Measurements from ENCODE around the gene NDUFAF4.

The NDUFAF4 gene

GRCh38 chr6:96897396-96898240, at the start of gene NDUFAF4:
TSS of gene NDUFAF4 (minus strand) at chr6:96897891. CDS start at chr6:96897801, 90 bp downstream.
- peak; percentile 67 for TF ChIP-seq CTCF (conservative IDR thresholded peaks at IDR 0.05; ENCODE audit: low read depth, low read length)
- no peaks in the 10 kb centered on the region; the same call in 1 of the 2 replicates for H3K36me3 ChIP-seq (ENCODE audit: insufficient read depth)
- H3K9ac ChIP-seq = peak within 1 kb of the TSS; percentile 90
- H3K4me3 ChIP-seq (IDR thresholded peaks at IDR 0.05; ENCODE audit: insufficient read depth, low read depth, low read length) = no peak within 1 kb of the TSS
- H3K4me1 ChIP-seq (ENCODE audit: low read depth, poor library complexity, severe bottlenecking) = peaks cover 30% of the 10 kb centered on the region
- H4K20me1 ChIP-seq (ENCODE audit: insufficient read depth) = no peaks in the 10 kb centered on the region
- H2AFZ ChIP-seq (ENCODE audit: low read depth) = peak within 1 kb of the TSS; percentile 71
- peak within 1 kb of the TSS; percentile 97 for H3K4me2 ChIP-seq
- peaks cover 35% of the 10 kb centered on the region for H3K79me2 ChIP-seq (ENCODE audit: insufficient read depth, low read depth)
- H3K27me3 ChIP-seq (ENCODE audit: insufficient read depth, low read depth) = no peaks in the 10 kb centered on the region
- H3K27ac ChIP-seq = peak within 1 kb of the TSS; percentile 92

GRCh38 chr6:96947055-96947454, 49.4 kb upstream of the NDUFAF4 start:
- no peak overlapping the region for H3K4me3 ChIP-seq (IDR thresholded peaks at IDR 0.05; ENCODE audit: insufficient read depth, low read depth, low read length)
- H3K27me3 ChIP-seq (ENCODE audit: insufficient read depth, low read depth) = no peaks in the 10 kb centered on the region
- H3K36me3 ChIP-seq (ENCODE audit: insufficient read depth) = no peaks in the 10 kb centered on the region
- no peak overlapping the region; the same call in 1 of the 2 replicates for H2AFZ ChIP-seq (ENCODE audit: low read depth)
- peak overlapping the region; percentile 57; the same call in 1 of the 2 replicates for H3K9ac ChIP-seq
- H3K4me1 ChIP-seq (ENCODE audit: low read depth, poor library complexity, severe bottlenecking) = peaks cover 54% of the 10 kb centered on the region
- no peak for TF ChIP-seq CTCF (conservative IDR thresholded peaks at IDR 0.05; ENCODE audit: low read depth, low read length)
- no peaks in the 10 kb centered on the region for H4K20me1 ChIP-seq (ENCODE audit: insufficient read depth)
- H3K4me2 ChIP-seq = peak overlapping the region; percentile 93
- H3K79me2 ChIP-seq (ENCODE audit: insufficient read depth, low read depth) = no peaks in the 10 kb centered on the region
- H3K27ac ChIP-seq = peak overlapping the region; percentile 92

- no peaks in the 10 kb centered on the region for H4K20me1 ChIP-seq (ENCODE audit: insufficient read depth)
- peaks cover 47% of the 10 kb centered on the region for H3K4me1 ChIP-seq (ENCODE audit: low read depth, poor library complexity, severe bottlenecking)
- H3K27me3 ChIP-seq (ENCODE audit: insufficient read depth, low read depth) = no peaks in the 10 kb centered on the region
- H3K4me3 ChIP-seq (IDR thresholded peaks at IDR 0.05; ENCODE audit: insufficient read depth, low read depth, low read length) = no peak overlapping the region
- H3K36me3 ChIP-seq (ENCODE audit: insufficient read depth) = no peaks in the 10 kb centered on the region
- H3K79me2 ChIP-seq (ENCODE audit: insufficient read depth, low read depth) = no peaks in the 10 kb centered on the region
- H3K27ac ChIP-seq = no peak overlapping the region
- H2AFZ ChIP-seq (ENCODE audit: low read depth) = no peak overlapping the region
- H3K4me2 ChIP-seq = no peak overlapping the region
- TF ChIP-seq CTCF (conservative IDR thresholded peaks at IDR 0.05; ENCODE audit: low read depth, low read length) = no peak
- H3K9ac ChIP-seq = no peak overlapping the region
Measured at GRCh38 chr6:96943555-96944215, 46.0 kb upstream of the NDUFAF4 start.

GRCh38 chr6:96942676-96943075, 45.0 kb upstream of the NDUFAF4 start:
- no peak for TF ChIP-seq CTCF (conservative IDR thresholded peaks at IDR 0.05; ENCODE audit: low read depth, low read length)
- Histone ChIP-seq H3K9ac (no peak overlapping the region), H3K79me2 (ENCODE audit: insufficient read depth, low read depth) (no peaks in the 10 kb centered on the region), H3K36me3 (ENCODE audit: insufficient read depth) (no peaks in the 10 kb centered on the region), H2AFZ (ENCODE audit: low read depth) (no peak overlapping the region), H3K4me1 (ENCODE audit: low read depth, poor library complexity, severe bottlenecking) (peaks cover 37% of the 10 kb centered on the region), H3K4me2 (no peak overlapping the region), H3K4me3 (IDR thresholded peaks at IDR 0.05; ENCODE audit: insufficient read depth, low read depth, low read length) (no peak overlapping the region), H3K27ac (no peak overlapping the region), H4K20me1 (ENCODE audit: insufficient read depth) (no peaks in the 10 kb centered on the region), H3K27me3 (ENCODE audit: insufficient read depth, low read depth) (no peaks in the 10 kb centered on the region)
